ENCODE measurements around the gene ATP8A1. TPM values are rescaled to one million over a fixed set of nuclear protein-coding genes. Genes with fewer than 3 reads are reported as not detected.

Gene ATP8A1
- total and polyA plus RNA-seq, 2 donors from 2014 or later, result 4.6 to 27.4 TPM

DNA sequence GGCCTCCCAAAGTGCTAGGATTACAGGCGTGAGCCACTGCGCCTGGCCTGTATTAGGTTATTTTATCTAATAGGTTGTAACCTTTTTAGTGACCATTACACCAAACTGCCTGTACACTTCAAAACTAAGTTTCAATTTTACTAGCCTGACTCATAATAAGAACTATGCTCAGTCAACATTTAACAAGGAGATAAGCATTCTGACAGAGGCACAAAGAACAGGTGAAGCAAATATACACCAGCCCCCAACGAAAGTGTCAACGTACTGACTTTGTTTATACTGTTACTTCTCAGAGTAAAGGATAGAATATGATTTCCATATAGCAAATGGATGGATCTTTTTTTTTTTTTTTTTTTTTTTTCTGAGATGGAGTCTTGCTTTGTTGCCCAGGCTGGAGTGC is 196.9 kb downstream of the ATP8A1 start:
- Histone ChIP-seq H3K27ac (ENCODE audit: low read depth in 2 of 2, low read length in 2 of 2) (no peak overlapping the region), H3K27me3 (ENCODE audit: control insufficient read depth, insufficient read depth, low read length) (no peaks in the 10 kb centered on the region), H3K4me1 (ENCODE audit: control insufficient read depth in 2 of 3, insufficient read depth in 2 of 3, low read depth in 1 of 3, low read length in 3 of 3) (peaks cover 0 to 3% (median 0%) of the 10 kb centered on the region in 3 donors), H3K36me3 (ENCODE audit: control insufficient read depth in 2 of 3, insufficient read depth in 3 of 3, low read length in 3 of 3) (no peaks in the 10 kb centered on the region), H3K4me3 (ENCODE audit: low read length in 3 of 3) (no peak overlapping the region), H3K9me3 (ENCODE audit: control insufficient read depth in 2 of 3, insufficient read depth in 1 of 3, low read length in 3 of 3) (no peaks in the 10 kb centered on the region), H3K9ac (ENCODE audit: low read length in 3 of 3) (no peak overlapping the region)
- FAIRE-seq, result no peak
- no peak for DNase-seq
- TF ChIP-seq, protein P1, sequence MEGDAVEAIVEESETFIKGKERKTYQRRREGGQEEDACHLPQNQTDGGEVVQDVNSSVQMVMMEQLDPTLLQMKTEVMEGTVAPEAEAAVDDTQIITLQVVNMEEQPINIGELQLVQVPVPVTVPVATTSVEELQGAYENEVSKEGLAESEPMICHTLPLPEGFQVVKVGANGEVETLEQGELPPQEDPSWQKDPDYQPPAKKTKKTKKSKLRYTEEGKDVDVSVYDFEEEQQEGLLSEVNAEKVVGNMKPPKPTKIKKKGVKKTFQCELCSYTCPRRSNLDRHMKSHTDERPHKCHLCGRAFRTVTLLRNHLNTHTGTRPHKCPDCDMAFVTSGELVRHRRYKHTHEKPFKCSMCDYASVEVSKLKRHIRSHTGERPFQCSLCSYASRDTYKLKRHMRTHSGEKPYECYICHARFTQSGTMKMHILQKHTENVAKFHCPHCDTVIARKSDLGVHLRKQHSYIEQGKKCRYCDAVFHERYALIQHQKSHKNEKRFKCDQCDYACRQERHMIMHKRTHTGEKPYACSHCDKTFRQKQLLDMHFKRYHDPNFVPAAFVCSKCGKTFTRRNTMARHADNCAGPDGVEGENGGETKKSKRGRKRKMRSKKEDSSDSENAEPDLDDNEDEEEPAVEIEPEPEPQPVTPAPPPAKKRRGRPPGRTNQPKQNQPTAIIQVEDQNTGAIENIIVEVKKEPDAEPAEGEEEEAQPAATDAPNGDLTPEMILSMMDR (IDR thresholded peaks at IDR 0.05; ENCODE audit: borderline replicate concordance, extremely low read depth, insufficient read depth), result no peak
- intact Hi-C loops (cut with DNase I), result no loop called here

DNA sequence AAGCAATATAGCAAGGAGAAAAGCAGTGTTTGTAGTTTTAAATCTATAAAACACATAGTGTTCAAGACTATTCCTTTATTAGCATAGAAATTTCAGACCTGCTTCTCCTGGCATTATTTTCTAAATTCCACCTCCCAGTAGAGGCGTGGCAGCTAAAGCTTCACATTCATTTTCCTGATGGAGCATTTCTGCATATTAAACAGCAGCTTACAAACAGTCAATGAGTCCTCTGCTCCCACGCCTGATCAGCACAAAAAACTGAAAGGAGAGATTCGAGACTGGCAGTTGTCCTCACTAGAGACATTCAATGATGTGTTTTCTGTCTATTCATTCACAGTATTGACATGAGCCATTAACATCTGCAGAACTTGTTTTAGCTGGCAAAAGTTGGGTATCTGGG is 198.2 kb downstream of the ATP8A1 start:
- TF ChIP-seq, protein P1 (IDR thresholded peaks at IDR 0.05; ENCODE audit: borderline replicate concordance, extremely low read depth, insufficient read depth), result no peak
- Histone ChIP-seq H3K4me3 (ENCODE audit: low read length in 3 of 3) (no peak overlapping the region), H3K9me3 (ENCODE audit: control insufficient read depth in 2 of 3, insufficient read depth in 1 of 3, low read length in 3 of 3) (no peaks in the 10 kb centered on the region), H3K4me1 (ENCODE audit: control insufficient read depth in 2 of 3, insufficient read depth in 2 of 3, low read depth in 1 of 3, low read length in 3 of 3) (peaks cover 0 to 3% (median 0%) of the 10 kb centered on the region in 3 donors), H3K9ac (ENCODE audit: low read length in 3 of 3) (no peak overlapping the region), H3K36me3 (ENCODE audit: control insufficient read depth in 2 of 3, insufficient read depth in 3 of 3, low read length in 3 of 3) (no peaks in the 10 kb centered on the region), H3K27me3 (ENCODE audit: control insufficient read depth, insufficient read depth, low read length) (no peaks in the 10 kb centered on the region), H3K27ac (ENCODE audit: low read depth in 2 of 2, low read length in 2 of 2) (no peak overlapping the region)
- intact Hi-C loops (cut with DNase I), result no loop called here
- no peak for DNase-seq
- FAIRE-seq, result no peak

DNA sequence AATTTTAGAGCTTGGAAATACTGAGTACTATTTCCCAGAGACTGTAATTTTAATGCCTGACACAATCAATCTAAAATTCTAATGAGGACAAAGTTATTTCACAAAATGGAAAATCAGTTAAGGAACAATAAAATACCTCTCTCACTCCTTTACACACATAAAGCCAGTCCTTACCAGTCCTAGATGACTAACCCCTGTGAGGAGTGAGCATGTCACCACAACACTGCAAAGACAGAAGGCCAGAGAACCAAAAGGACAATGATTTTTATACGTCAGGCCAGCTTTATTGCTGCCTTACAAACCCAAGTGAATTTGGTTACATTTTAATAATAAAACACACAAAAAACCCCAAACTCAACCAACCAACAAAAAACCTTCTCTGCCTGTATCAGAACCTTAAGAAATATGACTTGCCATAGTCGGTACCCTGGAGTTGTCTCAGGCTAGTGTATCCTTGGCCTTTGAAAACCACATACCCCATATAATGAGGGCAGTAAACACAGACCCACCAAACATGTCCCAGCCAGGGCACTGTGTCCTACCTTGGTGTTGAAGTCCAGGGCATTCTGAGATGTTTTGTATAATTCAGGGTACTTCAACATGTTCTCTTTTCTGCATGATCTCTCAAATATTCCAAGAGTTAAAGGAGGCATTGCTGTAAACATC is 202.0 kb downstream of the ATP8A1 start:
- Histone ChIP-seq H3K4me1 (ENCODE audit: control insufficient read depth in 2 of 3, insufficient read depth in 2 of 3, low read depth in 1 of 3, low read length in 3 of 3) (peaks cover 0 to 3% (median 0%) of the 10 kb centered on the region in 3 donors), H3K27me3 (ENCODE audit: control insufficient read depth, insufficient read depth, low read length) (no peaks in the 10 kb centered on the region), H3K9ac (ENCODE audit: low read length in 3 of 3) (no peak overlapping the region), H3K9me3 (ENCODE audit: control insufficient read depth in 2 of 3, insufficient read depth in 1 of 3, low read length in 3 of 3) (no peaks in the 10 kb centered on the region), H3K4me3 (ENCODE audit: low read length in 3 of 3) (no peak overlapping the region), H3K36me3 (ENCODE audit: control insufficient read depth in 2 of 3, insufficient read depth in 3 of 3, low read length in 3 of 3) (no peaks in the 10 kb centered on the region), H3K27ac (ENCODE audit: low read depth in 2 of 2, low read length in 2 of 2) (peak overlapping the region in 1 of 2 donors; percentile 17)
- TF ChIP-seq, protein P1 (IDR thresholded peaks at IDR 0.05; ENCODE audit: borderline replicate concordance, extremely low read depth, insufficient read depth), result no peak
- no peak for DNase-seq
- intact Hi-C loops (cut with DNase I), result no loop called here
- peak; percentile 33 for FAIRE-seq
